HT-29 (cell line): ENCODE results near the gene NTN1. TPM values are rescaled to one million over a fixed set of nuclear protein-coding genes. Genes with fewer than 3 reads are reported as not detected.
A peak's percentile ranks its signal among the peaks of the same experiment; 100 is the strongest.

Source experiments
- DNase-seq: peaks from one replicate; pipeline ENCODE4 v3.0.0-alpha.2; 2015; ENCODE audit warnings: low spot score
- total RNA-seq: library from RNA; depleted of rRNA; stranded (reverse); fragments of >200 nt; shearing (Covaris generic); gene quantifications from 2 replicates; pipeline ENCODE4 v1.2.3, GENCODE V29; 2014

The NTN1 gene
- total RNA-seq, 1 experiment from 2014 or later: 0.03 TPM

DNA sequence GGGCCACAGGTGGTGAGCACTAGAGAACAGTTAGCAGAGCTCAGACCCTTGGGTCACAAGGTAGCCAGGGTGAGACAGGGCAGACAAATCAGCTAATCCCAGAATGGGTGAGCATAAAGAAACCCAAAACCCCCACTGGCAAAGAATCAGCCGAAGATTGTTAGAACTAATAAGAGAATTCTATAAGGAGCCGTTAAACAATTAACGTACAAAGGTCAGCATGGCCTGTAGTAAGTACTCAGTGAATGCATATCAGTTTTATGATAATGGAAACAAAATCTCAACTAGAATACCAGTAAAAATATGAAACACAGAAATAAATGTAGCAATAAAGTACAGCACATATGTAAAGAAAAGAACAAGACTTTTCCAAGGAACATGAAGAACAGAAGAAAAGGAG lies 168.6 kb downstream of the NTN1 start:
- DNase-seq: no peak

DNA sequence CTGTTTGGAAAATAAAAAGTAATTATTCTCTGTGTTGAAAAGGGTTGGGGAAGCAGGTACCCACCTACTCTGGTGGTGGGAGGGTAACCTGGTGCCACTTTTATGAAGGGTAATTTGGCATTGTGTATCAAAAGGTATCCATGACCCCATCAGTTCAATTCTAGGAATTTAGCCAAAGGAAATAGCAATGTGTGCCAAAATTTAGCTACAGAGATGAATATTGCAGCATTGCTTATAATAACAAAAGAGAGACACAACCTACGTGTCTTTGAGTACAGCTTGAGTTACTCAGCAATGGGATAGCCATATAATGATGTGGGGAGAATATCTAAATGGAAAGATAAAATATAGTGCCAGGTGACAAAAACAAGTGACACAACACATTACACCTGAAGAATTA lies 170.7 kb downstream of the NTN1 start:
- no peak for DNase-seq

DNA sequence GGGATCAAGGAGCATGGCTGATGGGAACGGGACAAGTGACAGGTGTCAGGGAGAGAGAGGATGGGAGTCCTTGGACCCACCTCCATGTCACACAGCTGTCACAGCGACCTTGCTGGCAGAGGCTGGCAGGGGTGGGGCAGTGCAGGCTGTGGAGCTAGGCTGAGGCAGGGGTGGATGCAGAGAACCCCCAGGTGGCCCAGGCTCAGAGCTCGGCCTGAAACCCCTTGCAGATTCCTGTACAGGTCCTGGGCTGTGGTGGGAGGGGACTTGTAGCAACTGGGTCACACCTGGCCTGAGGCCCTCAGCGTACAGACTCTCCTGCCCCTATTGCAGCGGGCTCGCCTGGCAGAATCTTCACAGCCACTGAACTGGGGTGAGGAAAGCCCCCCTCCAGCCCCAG lies 174.1 kb downstream of the NTN1 start:
- no peak for DNase-seq

DNA sequence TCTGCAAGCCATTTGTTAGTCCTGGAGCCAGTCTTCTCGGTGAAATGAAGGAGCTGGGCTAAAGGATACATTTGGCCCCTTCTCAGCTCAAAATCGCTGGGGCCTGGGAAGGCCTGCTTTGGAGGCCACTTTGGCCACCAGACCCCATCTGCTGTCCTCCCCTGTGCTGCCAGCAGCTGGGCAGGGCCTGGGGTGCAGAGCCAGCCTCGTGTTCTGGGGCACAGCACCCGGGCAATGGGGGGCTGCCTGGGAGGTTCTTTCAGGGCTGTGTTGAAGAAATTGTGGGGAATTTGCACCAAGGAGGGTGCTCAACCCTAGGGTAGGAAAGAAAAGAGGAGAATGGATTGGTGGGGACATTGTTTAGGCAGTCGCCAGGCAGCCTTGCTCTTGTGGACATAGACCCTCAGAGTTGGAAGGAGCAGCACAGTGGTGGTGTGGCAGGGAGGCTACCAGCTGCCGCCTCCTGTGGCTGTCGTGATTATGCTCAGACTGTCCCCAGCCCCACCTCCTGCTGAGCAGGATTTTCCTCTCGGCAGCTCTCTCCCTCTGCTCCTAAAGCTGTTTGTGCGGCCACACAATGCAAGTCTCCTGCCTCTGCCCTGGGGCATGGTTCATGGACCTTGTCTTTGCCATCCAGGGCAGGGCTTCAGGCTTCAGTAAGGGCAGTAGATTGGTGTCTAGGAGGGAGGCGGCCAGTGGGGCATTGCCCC lies 174.8 kb downstream of the NTN1 start:
- peak; percentile 0 for DNase-seq

DNA sequence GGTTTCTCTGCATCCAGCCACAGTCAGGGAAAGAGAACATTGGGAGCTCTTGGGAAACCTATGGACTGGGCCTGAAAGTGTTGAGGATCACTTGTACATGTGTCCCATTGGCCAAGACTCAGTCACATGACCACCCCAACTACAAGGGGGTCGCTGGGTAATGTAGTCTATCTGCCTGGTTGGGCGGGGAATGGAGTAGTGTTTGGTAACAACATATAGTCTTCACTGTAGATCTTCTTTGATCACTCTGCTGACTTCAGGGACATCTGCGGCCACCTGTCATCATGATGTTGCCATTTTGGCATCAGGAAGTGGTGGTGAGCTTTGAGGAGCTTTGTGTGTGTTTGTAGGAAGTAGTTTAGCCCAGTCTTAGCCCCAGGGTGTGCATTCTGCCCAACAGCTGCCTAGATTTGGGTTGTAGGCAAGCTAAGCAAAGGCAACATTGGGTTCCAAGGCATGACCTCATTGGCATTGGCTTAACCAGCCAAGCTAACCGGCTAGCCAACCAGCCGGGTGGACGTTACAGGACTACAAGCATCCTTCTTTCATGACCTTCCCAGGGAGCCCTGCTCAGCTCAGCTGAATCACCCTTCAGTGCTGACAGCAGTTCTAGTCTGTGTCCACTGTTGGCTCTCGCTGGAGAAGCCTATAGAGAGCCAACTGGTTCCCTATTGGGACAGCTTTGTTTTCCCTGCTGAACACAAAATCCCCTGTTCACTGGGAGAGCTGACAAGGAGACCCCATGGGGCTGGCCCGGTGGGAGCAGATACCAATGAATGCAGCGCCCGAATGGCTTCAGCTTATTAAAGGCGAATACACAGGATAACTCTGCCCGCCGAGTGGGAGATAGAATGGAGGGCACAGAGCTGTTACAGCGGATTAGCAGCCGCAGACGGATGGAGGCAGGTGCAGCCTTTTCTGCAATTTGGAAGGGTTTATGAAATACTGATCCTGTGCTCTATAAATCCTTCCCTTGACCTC lies 178.6 kb downstream of the NTN1 start:
- no peak for DNase-seq

DNA sequence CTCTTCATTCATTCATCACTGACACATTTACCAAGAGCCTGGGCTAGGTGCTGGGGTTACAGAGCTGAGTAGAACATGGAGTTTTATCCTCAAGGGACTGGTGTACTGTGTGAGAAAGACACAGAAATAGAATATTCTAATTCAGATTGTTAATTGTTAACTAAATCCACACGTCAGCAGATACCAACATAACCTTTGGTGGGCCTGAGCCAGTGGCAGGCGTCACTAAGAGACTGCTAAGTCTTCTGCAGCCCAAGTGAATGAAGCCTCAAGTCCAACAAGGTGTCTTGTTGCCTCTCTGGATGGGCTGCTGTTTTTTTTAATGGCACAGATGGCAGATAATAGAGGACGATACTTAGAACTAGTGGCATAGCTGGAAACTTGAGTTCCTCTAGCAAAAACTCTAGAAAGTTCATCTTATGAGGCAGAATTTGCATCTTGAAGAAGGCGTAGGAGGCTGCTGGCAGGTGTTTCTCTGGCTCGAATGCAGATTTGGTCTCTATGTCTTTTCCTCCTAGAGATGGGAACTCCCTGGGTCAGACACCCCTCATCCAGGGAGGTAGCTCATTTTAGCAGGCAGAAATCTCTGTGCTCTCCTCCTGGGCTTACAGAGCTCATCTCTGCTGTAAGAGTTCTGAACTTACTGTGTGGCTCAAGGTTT lies 179.5 kb downstream of the NTN1 start:
- DNase-seq: no peak

DNA sequence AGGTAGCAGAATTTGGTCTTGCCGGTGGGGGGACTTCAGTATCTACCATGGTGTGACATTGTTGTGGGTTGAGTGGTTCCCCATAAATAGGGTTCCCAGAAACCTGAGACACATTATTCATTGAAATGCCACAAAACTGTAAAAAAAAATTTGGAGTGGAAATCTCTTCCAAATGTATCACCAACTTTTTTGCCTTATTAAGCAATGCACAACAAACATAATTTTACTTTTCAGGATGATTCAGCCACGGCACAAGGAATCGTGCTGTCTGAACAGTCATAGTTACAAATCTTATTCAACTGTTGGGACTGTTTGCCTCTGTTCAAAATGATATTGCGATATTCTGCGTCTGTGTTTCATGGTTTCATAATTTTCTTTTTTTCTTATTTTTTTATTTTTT lies 181.2 kb downstream of the NTN1 start:
- DNase-seq: no peak

DNA sequence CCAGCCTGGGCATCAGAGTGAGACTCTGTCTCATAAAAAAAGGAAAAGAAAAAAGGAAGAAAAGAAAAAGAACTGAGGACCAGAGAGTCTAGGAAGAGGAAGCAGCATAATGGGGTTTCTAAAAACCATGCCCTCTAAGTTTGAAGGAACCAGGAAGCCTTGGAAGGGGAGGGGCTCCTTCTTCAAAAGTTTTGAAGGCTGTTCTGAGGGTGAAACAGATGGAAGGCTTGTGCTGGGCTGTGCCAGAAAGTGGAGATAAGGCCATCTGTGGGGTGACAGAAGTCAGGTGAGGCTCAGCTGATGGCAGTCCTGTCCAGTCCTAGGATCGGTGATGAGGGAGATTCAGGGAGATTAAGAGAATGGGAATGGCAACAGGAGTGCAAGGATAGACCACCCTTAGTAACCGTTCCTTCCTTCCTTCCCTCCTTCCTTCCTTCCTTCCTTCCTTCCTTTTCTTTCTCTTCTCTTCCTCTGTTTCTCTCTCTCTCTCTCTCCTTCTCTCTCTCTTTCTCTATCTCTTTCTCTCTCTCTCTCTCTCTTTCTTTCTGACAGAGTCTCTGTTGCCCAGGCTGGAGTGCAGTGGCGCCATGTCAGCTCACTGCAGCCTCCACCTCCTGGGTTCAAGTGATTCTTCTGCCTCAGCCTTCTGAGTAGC lies 182.6 kb downstream of the NTN1 start:
- no peak for DNase-seq

DNA sequence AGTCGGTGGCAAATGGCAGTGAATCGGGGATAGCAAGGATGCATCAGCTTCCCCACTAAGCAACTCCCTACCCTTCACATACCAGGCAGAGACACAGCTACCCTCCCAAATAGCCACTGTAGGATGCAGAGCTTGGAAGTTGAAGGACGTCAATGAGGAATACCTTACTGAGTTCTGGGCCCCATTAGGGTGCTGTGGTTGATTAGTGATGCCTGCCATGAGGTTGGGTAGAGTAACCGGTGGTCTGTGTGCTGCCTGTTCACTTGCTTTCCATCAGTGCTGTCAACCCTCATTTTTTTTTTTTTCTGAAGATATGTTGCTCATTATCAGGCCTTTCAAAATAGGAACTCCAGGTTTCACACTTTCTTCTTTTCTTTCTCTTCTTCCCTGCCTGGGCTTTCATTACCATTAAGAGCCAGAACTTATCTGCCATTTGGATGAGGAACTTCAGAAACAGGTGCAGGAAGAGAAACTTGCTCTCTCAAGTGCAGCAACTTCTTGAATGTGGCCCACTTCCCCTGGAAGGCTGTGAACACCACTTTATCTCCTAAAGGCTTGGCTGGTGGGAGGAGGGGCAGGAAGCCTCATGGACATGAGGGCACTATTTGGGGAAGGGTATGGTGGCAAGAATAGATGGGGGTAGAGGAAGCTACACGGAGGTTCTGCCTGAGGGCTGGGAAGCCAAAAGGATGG lies 183.5 kb downstream of the NTN1 start:
- no peak for DNase-seq

DNA sequence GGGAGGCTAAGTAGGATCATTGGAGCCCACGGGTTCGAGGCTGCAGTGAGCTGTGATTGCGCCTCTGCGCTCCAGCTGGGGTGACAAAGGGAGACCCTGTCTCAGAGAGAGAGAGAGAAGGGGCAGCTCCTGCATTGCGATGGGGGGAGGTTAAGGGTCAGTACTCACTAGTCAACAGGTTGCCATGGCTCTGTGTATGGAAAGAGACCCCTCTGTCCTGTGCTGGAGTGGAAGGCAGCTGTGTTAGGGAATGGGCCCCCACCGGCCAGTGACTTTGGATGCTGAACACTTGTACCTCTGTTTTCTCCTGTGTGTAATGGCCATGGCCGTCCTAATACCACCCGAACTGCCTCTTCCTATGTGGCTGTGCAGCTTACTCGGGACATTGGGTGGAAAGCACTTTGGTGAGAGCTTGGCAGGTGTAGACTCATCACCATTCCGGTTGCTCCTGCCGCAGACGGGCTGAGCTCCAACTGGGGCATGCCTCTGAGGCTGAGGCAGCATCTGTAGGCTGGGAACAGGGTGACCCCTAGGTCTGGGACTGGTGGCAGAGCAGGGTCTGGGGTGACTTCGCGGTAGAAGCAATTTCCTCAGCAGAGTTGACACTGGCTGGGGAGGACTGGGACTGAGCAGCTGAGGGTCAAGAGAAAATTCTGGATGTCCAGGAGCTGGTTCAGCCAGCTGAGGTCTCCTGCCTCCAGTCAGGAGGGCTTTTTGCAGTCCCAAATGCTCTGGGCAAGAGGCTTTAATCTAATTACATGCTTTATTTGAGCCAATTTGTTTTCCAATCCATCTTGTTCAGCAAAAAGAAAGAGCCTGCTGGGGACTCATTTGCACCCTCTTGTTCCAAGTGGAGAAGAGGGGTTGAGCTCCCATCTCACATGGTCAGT lies 184.5 kb downstream of the NTN1 start:
- no peak for DNase-seq

DNA sequence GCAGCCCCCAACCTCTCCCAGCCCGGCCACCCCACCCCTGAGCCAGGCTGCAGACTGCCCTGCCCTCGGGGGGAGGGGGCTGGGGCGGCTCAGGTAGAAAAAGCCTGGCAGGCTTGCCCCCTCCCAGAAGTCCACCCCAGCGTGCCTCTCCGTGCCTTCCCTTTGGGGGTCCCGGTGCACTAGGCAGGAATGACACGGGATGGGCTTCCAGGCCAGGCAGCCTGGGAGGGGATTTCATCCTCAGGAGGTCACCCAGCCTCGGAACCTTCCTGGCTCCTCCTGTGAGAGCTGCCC lies 185.0 kb downstream of the NTN1 start:
- DNase-seq: no peak

DNA sequence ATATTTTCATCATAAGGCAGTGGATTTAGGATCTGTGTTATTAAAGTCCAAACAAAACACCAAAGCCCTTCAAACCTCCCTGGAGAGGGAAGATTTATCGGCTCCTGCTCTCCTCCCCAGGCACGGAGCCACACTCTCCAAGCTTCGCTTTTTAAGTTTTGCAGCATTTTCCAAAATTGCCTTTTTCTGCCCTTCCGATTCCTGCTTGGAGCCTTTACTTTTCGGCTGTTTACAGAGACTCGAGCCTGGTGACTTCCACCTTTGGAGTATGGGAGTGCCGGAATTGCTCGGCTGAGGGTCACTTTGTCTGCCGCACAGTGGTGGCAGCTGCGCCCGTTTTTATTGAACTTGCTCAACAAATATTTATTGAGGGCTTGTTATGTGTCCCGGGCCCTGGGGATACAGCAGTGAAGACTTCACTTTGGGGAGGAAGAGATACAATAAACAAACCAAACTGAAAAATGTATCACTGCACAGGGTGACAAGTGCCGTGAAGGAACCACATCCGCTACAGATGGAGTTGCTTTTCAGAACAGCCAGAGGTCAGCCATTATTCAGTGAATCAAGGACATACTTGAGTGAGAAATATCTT lies 185.5 kb downstream of the NTN1 start:
- DNase-seq: no peak

DNA sequence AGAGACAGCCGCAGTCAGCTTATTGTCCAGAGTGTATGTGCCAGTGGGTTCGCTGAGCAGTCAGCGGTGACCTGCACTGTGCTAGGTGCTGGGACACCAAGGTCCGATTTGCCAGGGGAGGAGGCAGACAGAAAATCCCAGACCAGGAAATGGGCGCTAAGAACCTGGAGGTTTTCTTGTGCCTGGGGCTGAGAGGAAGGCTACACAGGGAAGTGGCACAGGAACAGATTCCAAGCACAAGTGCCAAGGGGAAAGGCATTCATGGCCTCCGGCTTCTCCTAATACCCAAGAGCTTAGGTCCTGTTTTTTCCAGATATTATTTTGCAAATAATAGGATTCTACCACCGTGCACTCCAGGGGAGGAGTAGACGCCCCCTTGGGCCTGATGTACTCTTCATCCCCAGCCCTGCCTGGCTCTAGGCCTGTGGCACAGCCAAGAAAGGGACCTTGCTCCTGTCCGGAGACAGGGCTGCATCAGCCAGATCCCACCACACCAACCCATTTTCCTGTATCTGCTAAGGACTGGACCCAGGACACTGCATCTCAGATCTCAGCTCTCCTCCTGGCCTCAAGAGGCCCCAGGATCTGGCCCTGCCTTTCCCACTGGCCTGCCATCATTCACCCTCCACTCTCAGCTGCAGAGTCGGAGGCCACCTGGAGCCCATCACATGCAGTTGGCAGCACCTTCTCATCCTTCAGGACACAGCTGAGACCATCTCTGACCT lies 187.2 kb downstream of the NTN1 start:
- DNase-seq: no peak

DNA sequence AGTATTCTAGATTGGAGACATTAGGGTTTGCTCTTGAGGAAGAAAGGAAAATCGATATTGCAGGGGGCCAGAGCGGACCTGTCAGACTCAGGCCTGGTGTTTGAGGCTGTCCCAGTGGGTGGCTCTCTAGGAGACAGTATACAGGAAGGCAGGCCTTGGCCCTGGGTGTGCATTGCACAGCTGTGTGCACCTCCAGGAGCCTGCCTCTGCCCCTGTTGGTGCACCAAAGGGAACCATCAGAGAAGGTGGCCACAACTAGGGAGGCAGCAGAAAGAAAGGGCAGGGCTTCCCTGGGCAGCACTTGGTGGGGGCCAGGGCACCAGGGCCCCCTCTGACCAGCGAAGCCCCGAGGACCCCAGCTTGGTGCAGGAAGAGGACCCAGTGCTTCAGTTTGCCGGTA lies 188.0 kb downstream of the NTN1 start:
- DNase-seq: no peak

DNA sequence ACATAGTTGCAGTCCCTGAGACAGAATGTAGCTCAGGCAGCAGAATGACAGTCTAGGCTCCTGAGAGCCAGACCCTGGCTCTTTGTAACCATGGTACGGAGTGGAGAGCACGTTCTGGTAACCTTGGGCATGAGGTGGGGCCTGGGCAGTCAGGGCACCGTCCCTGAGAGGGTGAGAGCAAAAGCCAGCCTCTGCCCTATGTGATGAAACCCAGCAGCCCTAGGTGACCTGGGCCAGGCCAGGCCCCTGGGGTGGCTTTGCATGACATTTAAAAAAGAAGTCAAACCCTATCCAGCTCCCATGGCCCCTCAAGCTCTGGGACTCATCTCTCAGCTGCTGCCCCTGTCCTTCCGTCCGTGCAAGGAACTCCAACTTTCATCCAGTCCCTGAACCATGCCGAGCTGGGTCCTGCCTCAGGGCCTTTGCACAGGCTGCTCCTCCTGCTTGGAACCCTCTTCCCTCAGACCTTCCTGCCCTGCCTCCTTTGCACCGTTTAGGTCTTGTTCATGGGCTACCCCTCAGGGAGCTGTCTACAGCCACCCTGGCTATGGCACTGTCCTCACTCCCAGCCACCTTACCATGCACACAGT lies 188.6 kb downstream of the NTN1 start:
- no peak for DNase-seq

DNA sequence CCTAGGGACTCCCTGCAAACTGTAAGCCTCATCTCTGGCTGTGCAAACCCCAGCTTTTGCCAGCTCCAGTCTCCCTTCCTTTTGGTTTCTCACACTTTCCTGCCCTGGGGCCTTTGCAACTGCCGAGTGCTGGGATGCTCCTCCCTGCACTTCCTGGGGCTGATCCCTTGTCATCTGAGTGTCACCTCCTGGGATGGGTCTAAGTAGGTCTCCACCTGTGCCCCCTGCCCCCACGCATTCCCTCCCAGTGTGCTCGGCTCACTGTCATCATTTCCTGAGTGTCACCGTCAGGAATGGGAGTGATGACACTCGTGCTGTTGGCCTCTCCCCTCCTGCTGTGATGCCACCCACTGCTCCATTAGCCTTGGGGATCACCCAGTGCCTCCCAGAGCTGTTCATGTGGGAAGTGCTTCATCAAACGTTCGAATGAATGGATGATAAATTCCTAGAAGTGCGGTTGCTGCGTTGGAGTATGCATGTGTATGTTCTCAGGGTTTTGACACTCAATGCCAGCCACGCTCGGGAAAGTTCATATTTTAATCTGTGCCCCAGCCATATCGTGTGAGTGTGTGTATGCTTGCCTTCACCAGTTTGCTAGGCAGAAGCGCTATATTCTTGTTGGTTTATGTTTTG lies 189.9 kb downstream of the NTN1 start:
- DNase-seq: no peak

DNA sequence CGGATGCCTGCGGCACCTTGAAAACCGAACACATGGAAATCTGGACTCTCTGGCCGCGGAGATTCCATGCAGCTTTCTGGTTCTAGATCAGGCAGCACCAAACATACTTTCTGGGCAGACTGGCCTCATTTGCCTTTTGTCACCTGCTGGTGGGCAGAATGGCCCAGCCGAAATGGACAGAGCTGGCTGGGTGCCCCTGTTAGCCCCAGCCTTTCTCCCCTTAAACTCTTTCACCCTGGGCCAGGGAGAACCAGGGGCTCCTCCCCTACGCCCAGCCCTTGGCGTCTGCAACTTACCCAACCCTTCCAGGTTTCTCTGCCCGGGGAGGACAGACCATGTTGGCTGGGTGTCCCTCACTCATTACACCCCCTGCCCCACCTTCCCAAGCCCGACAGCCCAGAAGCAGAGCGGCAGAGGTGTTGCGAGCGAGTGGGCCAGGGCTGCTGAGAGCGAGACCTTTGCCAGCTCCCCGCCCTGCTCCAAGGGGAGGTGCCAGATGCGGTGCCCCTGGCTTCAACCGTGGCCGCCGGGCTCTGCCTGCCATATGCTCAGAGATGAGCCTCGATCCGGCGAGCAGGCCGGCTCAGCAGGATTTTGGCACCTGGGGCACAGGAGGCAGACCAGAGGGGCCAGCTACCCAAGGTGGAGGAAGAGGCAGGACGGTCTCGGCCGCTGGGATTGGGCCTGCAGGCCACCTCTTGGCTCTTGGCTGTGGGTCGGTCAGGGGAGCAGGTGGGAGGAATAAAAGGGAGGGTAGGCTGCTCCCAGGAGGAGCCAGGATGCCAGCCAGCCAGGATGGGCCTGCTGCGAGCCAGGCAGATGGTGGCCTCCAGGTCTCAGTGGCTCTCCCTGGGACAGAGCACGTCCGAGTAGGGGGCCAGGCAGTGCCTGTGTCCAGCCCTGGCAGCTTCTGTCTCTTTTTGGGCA lies 191.3 kb downstream of the NTN1 start:
- DNase-seq: no peak
